Esophagus (tissue), 2 donors: ENCODE data around the gene MRAP2. TPM values are rescaled to one million over a fixed set of nuclear protein-coding genes. Genes with fewer than 3 reads are reported as not detected.
"Not testable (repeated sequence)": the region's sequence is repeated elsewhere in the genome, so short reads cannot be mapped to it uniquely, and the experiment has no call there.

Experiments
- H3K27ac ChIP-seq, 2 donors: one replicate each; pipeline ENCODE4 v1.5.1; 2013; ENCODE audit warnings: low read depth in 2 of 2, mild to moderate bottlenecking in 2 of 2, inconsistent platforms in 1 of 2, low read length in 1 of 2, moderate library complexity in 1 of 2
- H3K27me3 ChIP-seq, 2 donors: one replicate each; pipeline ENCODE4 v1.6.1; 2013; ENCODE audit warnings: low read length in 2 of 2, control low read depth in 1 of 2, mild to moderate bottlenecking in 1 of 2; ENCODE audit not compliant: insufficient read depth in 2 of 2, control insufficient read depth in 1 of 2
- H3K36me3 ChIP-seq, 2 donors: one replicate each; pipeline ENCODE4 v1.6.1; 2013; ENCODE audit warnings: low read length in 1 of 2; ENCODE audit not compliant: control insufficient read depth in 2 of 2, insufficient read depth in 2 of 2
- H3K4me1 ChIP-seq, 2 donors: one replicate each; pipeline ENCODE4 v1.6.1; 2013; ENCODE audit warnings: low read length in 1 of 2; ENCODE audit not compliant: control insufficient read depth in 2 of 2, insufficient read depth in 2 of 2
- H3K4me3 ChIP-seq, 2 donors: one replicate each; pipeline ENCODE4 v1.5.1; 2013; ENCODE audit warnings: low read length in 2 of 2, mild to moderate bottlenecking in 2 of 2, low read depth in 1 of 2, moderate library complexity in 1 of 2
- H3K9me3 ChIP-seq, 2 donors: one replicate each; pipeline ENCODE4 v1.6.1; 2013; ENCODE audit warnings: mild to moderate bottlenecking in 2 of 2, low read depth in 1 of 2, low read length in 1 of 2, moderate library complexity in 1 of 2; ENCODE audit not compliant: control insufficient read depth in 2 of 2, insufficient read depth in 1 of 2
- WGBS, 2 donors: extraction: QIAGEN DNeasy Blood & Tissue Kit; methylation state at CpG; one replicate each; pipeline ENCODE4 v1.1.7; 2013; 5-methylcytosine and 5-hydroxymethylcytosine counted together
- polyA plus RNA-seq, 2 donors: library from polyadenylated mRNA; stranded (reverse); fragments of 200-250 nt; gene quantifications; one replicate each; pipeline ENCODE4 v1.2.3, GENCODE V29; 2013
- donor health status: healthy with polysubstance abuse.
- donor health status: Bipolar disorder and iron deficiency.

MRAP2 gene
- polyA plus RNA-seq, 2 donors = 0.47 to 0.79 TPM

DNA sequence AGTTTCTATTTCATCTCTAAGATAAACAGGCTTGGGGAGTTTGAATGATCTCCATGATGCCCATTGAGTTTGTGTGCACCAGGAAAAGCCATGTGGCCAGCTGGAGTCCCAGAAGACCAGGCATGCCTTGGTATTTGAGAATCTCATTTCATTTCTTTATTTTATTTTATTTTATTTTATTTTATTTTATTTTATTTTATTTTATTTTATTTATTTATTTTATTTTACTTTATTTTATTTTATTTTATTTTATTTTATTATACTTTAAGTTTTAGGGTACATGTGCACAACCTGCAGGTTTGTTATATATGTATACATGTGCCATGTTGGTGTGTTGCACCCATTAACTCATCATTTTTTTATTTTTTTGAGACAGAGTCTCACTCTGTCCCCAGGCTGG is 51.1 kb downstream of the MRAP2 start:
- not testable (repeated sequence) for H3K36me3 ChIP-seq, H3K27ac ChIP-seq, H3K9me3 ChIP-seq, H3K27me3 ChIP-seq, H3K4me1 ChIP-seq, H3K4me3 ChIP-seq

GRCh38 chr6:84086056-84086455 is 52.5 kb downstream of the MRAP2 start:
- WGBS, 2 donors = 91 to 100% methylated on average over 1 of the region's 1 CpG
- Histone ChIP-seq H3K27me3 (no peaks in the 10 kb centered on the region), H3K9me3 (no peaks in the 10 kb centered on the region), H3K4me1 (no peaks in the 10 kb centered on the region), H3K36me3 (no peaks in the 10 kb centered on the region), H3K4me3 (no peak overlapping the region), H3K27ac (no peak overlapping the region)

DNA sequence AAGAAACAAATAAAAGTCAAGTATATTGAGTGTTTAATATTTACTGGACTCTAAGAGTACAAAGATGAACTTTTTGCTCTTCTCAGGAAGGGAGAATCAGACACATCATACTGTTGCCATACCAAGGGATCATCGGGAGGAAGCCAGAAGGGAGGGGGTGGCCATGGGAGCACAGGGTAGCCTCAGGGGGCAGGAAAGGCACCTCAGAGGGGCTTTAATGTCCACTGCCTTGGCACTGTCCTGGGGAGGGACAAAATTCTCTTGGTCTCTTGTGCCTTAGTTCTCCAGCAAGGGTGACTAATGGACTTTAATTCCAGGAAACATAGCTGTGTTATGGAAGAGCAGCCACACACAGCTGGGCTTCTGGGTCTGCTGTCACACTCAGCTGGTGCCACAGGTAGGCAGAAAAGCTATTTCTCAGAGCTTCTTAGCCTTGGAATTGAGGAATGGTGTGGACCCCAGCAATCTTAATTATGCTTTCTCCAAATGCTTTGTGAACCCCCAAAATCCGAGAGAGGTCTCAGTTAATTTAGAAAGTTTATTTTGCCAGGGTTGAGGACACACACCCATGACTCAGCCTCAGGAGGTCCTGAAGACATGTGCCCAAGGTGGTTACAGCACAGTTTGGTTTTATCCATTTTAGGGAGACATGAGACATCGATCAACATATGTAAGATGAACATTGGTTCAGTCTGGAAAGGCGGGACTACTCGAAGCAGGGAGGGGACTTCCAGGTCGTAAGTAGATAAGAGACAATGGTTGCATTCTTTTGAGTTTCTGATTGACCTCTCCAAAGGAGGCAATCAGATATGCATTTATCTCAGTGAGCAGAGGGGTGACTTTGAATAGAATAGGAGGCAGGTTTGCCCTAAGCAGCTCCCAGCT is 53.2 kb downstream of the MRAP2 start:
- Histone ChIP-seq H3K27ac (no peak overlapping the region), H3K27me3 (no peaks in the 10 kb centered on the region), H3K4me3 (no peak overlapping the region), H3K4me1 (no peaks in the 10 kb centered on the region), H3K9me3 (no peaks in the 10 kb centered on the region), H3K36me3 (no peaks in the 10 kb centered on the region)
- WGBS, 2 donors = 66 to 76% methylated on average over 6 of the region's 6 CpGs

DNA sequence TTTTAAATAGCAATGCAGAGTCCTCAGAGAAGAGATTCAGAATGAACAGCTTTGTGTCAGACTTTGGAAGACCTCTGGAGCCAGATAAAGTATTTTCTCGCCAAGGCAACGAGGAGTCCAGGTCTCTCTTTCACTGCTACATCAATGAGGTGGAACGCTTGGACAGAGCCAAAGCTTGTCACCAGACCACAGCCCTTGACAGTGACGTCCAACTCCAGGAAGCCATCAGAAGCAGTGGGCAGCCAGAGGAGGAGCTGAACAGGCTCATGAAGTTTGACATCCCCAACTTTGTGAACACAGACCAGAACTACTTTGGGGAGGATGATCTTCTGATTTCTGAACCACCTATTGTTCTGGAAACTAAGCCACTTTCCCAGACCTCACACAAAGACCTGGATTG is 55.5 kb downstream of the MRAP2 start:
- Histone ChIP-seq H3K27ac (no peak overlapping the region), H3K27me3 (no peaks in the 10 kb centered on the region), H3K4me3 (no peak overlapping the region), H3K4me1 (no peaks in the 10 kb centered on the region), H3K9me3 (no peaks in the 10 kb centered on the region), H3K36me3 (no peaks in the 10 kb centered on the region)
- 76 to 79% methylated on average over 4 of the region's 4 CpGs for WGBS, 2 donors

GRCh38 chr6:84089552-84089951 is 56.0 kb downstream of the MRAP2 start:
- no peaks in the 10 kb centered on the region for H3K9me3 ChIP-seq
- H3K4me3 ChIP-seq = no peak overlapping the region
- no peaks in the 10 kb centered on the region for H3K27me3 ChIP-seq
- 72 to 74% methylated on average over 3 of the region's 3 CpGs for WGBS, 2 donors
- no peaks in the 10 kb centered on the region for H3K4me1 ChIP-seq
- no peak overlapping the region for H3K27ac ChIP-seq
- no peaks in the 10 kb centered on the region for H3K36me3 ChIP-seq

DNA sequence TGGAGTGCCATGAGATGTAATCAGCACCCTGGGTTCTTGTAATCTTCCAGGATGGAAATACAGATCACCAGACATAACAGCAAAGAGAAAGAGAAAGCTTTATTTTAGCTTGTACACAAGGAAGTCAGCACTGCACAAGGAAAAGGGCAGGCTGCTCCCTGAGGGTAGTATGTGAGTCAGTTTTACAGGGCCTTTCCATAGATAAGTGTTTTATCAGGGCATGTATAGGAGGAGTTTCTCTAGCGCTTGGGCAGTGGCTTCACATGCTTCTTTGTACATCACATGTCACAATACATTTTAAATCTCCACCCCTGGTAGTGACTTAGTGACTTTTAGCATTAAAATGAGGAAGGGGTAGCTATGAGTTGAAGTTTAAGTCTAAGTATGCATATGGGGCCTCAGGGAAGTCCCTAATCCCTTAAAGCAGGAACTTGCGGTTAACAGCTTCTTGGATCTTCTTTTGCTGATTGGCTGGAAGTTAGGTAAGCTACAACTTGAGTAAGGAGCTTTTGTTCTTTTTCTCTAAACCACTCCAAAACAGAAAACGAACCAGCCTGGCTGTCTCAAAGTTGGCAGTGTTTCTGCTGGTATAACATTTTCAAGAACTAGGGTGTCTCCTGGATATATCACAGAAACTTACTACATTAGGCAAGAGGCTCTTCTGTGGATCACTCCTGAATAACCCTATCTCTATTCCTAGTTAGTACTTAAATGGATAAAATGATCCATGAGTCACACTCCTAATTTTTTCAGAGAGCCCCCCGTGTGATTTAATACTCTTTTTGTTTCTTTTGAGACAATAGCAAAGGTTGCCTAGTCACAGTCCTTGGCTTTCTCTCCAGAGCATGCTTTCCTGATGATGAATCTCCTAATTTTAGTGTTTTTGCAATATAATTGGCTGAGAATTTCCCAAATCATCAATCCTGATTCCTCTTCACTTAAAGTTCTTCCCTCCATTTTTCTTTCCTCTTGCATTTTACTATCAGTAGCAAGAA is 60.2 kb downstream of the MRAP2 start:
- no peak overlapping the region for H3K27ac ChIP-seq
- WGBS, 2 donors = 52 to 65% methylated on average over 4 of the region's 4 CpGs

DNA sequence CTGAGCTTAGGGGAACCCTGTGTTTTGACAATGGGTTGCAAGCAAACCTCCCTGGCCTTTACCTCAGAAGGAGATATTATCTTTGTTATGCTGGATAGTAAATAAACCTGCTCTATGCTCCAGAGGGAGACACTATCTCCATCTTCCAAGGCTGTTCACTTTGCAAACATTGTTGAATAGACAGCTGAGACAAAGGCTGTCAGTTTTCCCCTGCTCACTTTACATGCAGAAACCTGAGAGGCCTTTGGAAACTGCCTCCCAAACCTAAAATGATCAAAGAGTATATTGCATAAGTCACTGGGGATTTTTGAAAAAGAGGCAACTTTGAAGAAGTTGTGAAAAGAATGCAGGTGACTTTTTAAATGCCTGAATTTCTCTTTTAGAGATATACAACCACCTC is 61.6 kb downstream of the MRAP2 start:
- Histone ChIP-seq H3K4me3 (no peak overlapping the region), H3K9me3 (no peaks in the 10 kb centered on the region), H3K27me3 (no peaks in the 10 kb centered on the region), H3K4me1 (no peaks in the 10 kb centered on the region), H3K36me3 (no peaks in the 10 kb centered on the region), H3K27ac (no peak overlapping the region)

More for the DNA sequence above, 60.2 kb downstream of the MRAP2 start:
- Histone ChIP-seq H3K27me3 (no peaks in the 10 kb centered on the region), H3K4me3 (no peak overlapping the region), H3K9me3 (no peaks in the 10 kb centered on the region), H3K4me1 (no peaks in the 10 kb centered on the region), H3K36me3 (no peaks in the 10 kb centered on the region)

- 21 to 32% methylated on average over 1 of the region's 1 CpG for WGBS, 2 donors
Observed at GRCh38 chr6:84103029-84103428, 69.5 kb downstream of the MRAP2 start.

DNA sequence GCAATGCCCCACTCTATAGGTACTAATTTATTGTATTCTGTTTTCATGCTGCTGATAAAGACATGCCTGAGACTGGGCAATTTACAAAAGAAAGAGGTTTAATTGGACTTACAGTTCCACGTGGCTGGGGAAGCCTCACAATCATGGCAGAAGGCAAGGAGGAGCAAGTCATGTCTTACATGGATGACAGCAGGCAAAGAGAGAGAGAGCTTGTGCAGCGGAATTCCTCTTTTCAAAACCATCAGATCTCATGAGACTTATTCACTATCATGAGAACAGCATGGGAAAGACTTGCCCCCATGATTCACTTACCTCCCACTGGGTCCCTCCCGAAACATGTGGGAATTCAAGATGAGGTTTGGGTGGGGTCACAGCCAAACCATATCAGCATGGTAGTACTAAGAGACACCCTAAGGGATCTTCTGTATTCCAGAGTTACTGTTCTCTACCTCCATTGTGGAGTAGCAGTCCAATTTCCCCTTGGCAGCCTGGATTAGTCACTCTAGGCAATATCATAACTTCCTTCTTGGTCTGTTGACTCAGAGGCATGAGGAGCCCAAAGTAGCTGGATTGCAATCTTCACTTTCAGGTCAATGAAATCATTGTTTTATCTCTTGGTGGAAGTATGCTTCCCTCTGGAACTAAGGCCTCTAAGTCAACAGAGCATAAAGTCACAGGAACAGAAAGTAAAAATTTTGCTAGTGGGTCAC is 71.8 kb downstream of the MRAP2 start:
- WGBS, 2 donors = 88 to 91% methylated on average over 3 of the region's 3 CpGs
- not testable (repeated sequence) for H3K36me3 ChIP-seq, H3K4me1 ChIP-seq, H3K27ac ChIP-seq, H3K27me3 ChIP-seq, H3K4me3 ChIP-seq, H3K9me3 ChIP-seq

More at GRCh38 chr6:84103029-84103428, 69.5 kb downstream of the MRAP2 start:
- no peaks in the 10 kb centered on the region for H3K36me3 ChIP-seq
- H3K4me1 ChIP-seq = no peaks in the 10 kb centered on the region
- H3K27me3 ChIP-seq = no peaks in the 10 kb centered on the region
- no peaks in the 10 kb centered on the region for H3K9me3 ChIP-seq
- H3K27ac ChIP-seq = no peak overlapping the region
- no peak overlapping the region for H3K4me3 ChIP-seq
